ENCODE results near the gene CDH12. TPM values are rescaled to one million over a fixed set of nuclear protein-coding genes. Genes with fewer than 3 reads are reported as not detected.
"Not testable (repeated sequence)": the region's sequence is repeated elsewhere in the genome, so short reads cannot be mapped to it uniquely, and the experiment has no call there.

The CDH12 gene
- total and polyA plus RNA-seq, 4 experiments from 2014 or later, result not detected

DNA sequence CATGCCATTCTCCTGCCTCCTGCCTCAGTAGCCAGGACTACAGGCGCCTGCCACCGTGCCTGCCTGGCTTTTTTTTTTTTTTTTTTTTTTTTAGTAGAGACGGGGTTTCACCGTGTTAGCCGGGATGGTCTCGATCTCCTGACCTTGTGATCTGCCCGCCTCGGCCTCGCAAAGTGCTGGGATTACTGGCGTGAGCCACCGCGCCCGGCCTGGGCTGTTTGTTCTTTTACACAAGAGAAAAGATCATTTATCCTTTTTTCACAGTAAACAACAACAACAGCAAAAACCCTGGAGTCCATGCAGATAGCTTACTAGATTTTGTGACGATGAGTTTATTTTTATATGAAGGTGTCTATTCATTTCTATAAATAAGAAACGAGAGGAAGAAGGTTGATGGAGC, 538.1 kb downstream of the CDH12 start:
- H3K9me3 Mint-ChIP-seq, result peaks cover 3 to 25% (median 14%) of the 10 kb centered on the region in 8 donors
- H3K4me3 Mint-ChIP-seq; H3K36me3 ChIP-seq (ENCODE audit: insufficient read depth, low read length); H3K4me1 ChIP-seq (ENCODE audit: insufficient read depth, low read length); H3K27ac Mint-ChIP-seq; intact Hi-C loops (cut with micrococcal nuclease); H3K27me3 Mint-ChIP-seq; DNase-seq; H3K36me3 Mint-ChIP-seq; H3K4me1 Mint-ChIP-seq; H3K27ac ChIP-seq (ENCODE audit: low read depth, low read length); POLR2A ChIA-PET (ENCODE audit: partially characterized antibody); H3K4me3 ChIP-seq (ENCODE audit: low read length in 2 of 2); H3K9me3 ChIP-seq (ENCODE audit: control insufficient read depth in 1 of 2, low read length in 2 of 2); H3K27me3 ChIP-seq (ENCODE audit: insufficient read depth, low read length); CTCF ChIA-PET (ENCODE audit: partially characterized antibody): not testable (repeated sequence)

GRCh38 chr5:22314548-22314947, 538.6 kb downstream of the CDH12 start:
- no peak overlapping the region for H3K4me3 ChIP-seq (ENCODE audit: low read length in 2 of 2)
- no peak for DNase-seq
- no peaks in the 10 kb centered on the region for H3K9me3 ChIP-seq (ENCODE audit: control insufficient read depth in 1 of 2, low read length in 2 of 2)
- Mint-ChIP-seq H3K4me3 (no peak overlapping the region), H3K27ac (no peak overlapping the region), H3K36me3 (no peaks in the 10 kb centered on the region), H3K4me1 (no peaks in the 10 kb centered on the region), H3K27me3 (no peaks in the 10 kb centered on the region), H3K9me3 (peaks cover 3 to 25% (median 14%) of the 10 kb centered on the region in 8 donors)
- intact Hi-C loops (cut with micrococcal nuclease), result no loop called here
- H3K36me3 ChIP-seq (ENCODE audit: insufficient read depth, low read length), result no peaks in the 10 kb centered on the region
- H3K27ac ChIP-seq (ENCODE audit: low read depth, low read length), result no peak overlapping the region
- no peaks in the 10 kb centered on the region for H3K4me1 ChIP-seq (ENCODE audit: insufficient read depth, low read length)
- ChIA-PET POLR2A (ENCODE audit: partially characterized antibody) (no interaction called here), CTCF (ENCODE audit: partially characterized antibody) (no interaction called here)
- H3K27me3 ChIP-seq (ENCODE audit: insufficient read depth, low read length), result no peaks in the 10 kb centered on the region

DNA sequence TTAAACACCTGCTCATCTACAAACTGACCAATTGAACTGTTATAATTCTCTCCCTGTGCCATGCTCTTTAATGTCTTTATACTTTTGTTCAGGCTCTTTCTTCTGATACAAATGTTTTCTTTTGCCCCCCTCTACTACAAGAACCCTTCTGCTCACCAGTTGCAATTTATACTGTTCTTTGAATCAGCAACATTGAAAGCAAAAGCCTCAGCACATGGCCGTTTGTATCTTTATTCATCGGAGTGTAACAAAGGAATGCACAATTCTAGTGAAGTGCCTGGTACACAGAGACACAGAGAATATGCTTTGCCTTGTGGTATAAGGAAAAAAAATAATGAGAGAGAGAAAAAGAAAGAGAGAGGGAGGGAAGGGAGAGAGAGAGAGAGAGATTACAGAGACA, 547.1 kb downstream of the CDH12 start:
- ChIA-PET POLR2A (ENCODE audit: partially characterized antibody) (no interaction called here), CTCF (ENCODE audit: partially characterized antibody) (no interaction called here)
- no peak overlapping the region for H3K4me3 Mint-ChIP-seq
- Histone ChIP-seq H3K36me3 (ENCODE audit: insufficient read depth, low read length) (no peaks in the 10 kb centered on the region), H3K27ac (ENCODE audit: low read depth, low read length) (no peak overlapping the region), H3K4me1 (ENCODE audit: insufficient read depth, low read length) (no peaks in the 10 kb centered on the region), H3K27me3 (ENCODE audit: insufficient read depth, low read length) (no peaks in the 10 kb centered on the region), H3K9me3 (ENCODE audit: control insufficient read depth in 1 of 2, low read length in 2 of 2) (peaks cover 0 to 3% of the 10 kb centered on the region in 2 donors), H3K4me3 (ENCODE audit: low read length in 2 of 2) (no peak overlapping the region)
- no peaks in the 10 kb centered on the region for H3K4me1 Mint-ChIP-seq
- intact Hi-C loops (cut with micrococcal nuclease), result no loop called here
- H3K27ac Mint-ChIP-seq, result peak overlapping the region in 1 of 7 donors; percentile 6
- no peaks in the 10 kb centered on the region for H3K27me3 Mint-ChIP-seq
- no peak for DNase-seq
- H3K36me3 Mint-ChIP-seq, result no peaks in the 10 kb centered on the region
- peaks cover 0 to 8% (median 5%) of the 10 kb centered on the region in 8 donors for H3K9me3 Mint-ChIP-seq

GRCh38 chr5:22295832-22296231, 557.3 kb downstream of the CDH12 start:
- Mint-ChIP-seq H3K36me3 (no peaks in the 10 kb centered on the region), H3K9me3 (peaks cover 0 to 31% (median 18%) of the 10 kb centered on the region in 8 donors), H3K27me3 (no peaks in the 10 kb centered on the region), H3K4me1 (no peaks in the 10 kb centered on the region), H3K27ac (no peak overlapping the region), H3K4me3 (no peak overlapping the region)
- CTCF ChIA-PET (ENCODE audit: partially characterized antibody), result no interaction called here
- intact Hi-C loops (cut with micrococcal nuclease), result no loop called here
- POLR2A ChIA-PET (ENCODE audit: partially characterized antibody), result no interaction called here
- H3K4me1 ChIP-seq (ENCODE audit: insufficient read depth, low read length), result no peaks in the 10 kb centered on the region
- no peaks in the 10 kb centered on the region for H3K36me3 ChIP-seq (ENCODE audit: insufficient read depth, low read length)
- no peaks in the 10 kb centered on the region for H3K27me3 ChIP-seq (ENCODE audit: insufficient read depth, low read length)
- H3K27ac ChIP-seq (ENCODE audit: low read depth, low read length), result no peak overlapping the region
- H3K4me3 ChIP-seq (ENCODE audit: low read length in 2 of 2), result no peak overlapping the region
- no peak for DNase-seq
- H3K9me3 ChIP-seq (ENCODE audit: control insufficient read depth in 1 of 2, low read length in 2 of 2), result peaks cover 0 to 5% of the 10 kb centered on the region in 2 donors

- H3K4me3 Mint-ChIP-seq, result no peak overlapping the region
- no peak overlapping the region for H3K27ac Mint-ChIP-seq
- H3K9me3 Mint-ChIP-seq, result peaks cover 2 to 43% (median 20%) of the 10 kb centered on the region in 8 donors
- Histone ChIP-seq H3K4me3 (ENCODE audit: low read length in 2 of 2) (no peak overlapping the region), H3K36me3 (ENCODE audit: insufficient read depth, low read length) (no peaks in the 10 kb centered on the region), H3K4me1 (ENCODE audit: insufficient read depth, low read length) (no peaks in the 10 kb centered on the region), H3K27ac (ENCODE audit: low read depth, low read length) (no peak overlapping the region), H3K9me3 (ENCODE audit: control insufficient read depth in 1 of 2, low read length in 2 of 2) (peaks cover 0 to 10% of the 10 kb centered on the region in 2 donors), H3K27me3 (ENCODE audit: insufficient read depth, low read length) (no peaks in the 10 kb centered on the region)
- H3K36me3 Mint-ChIP-seq, result no peaks in the 10 kb centered on the region
- intact Hi-C loops (cut with micrococcal nuclease), result no loop called here
- H3K4me1 Mint-ChIP-seq, result no peaks in the 10 kb centered on the region
- CTCF ChIA-PET (ENCODE audit: partially characterized antibody), result no interaction called here
- no peak for DNase-seq
- H3K27me3 Mint-ChIP-seq, result no peaks in the 10 kb centered on the region
- POLR2A ChIA-PET (ENCODE audit: partially characterized antibody), result no interaction called here
Observed at GRCh38 chr5:22293147-22293546, 560.0 kb downstream of the CDH12 start.

GRCh38 chr5:22278164-22278563, 575.0 kb downstream of the CDH12 start:
- Mint-ChIP-seq H3K36me3 (no peaks in the 10 kb centered on the region), H3K9me3 (peaks cover 0 to 13% (median 8%) of the 10 kb centered on the region in 8 donors), H3K27me3 (no peaks in the 10 kb centered on the region), H3K4me1 (no peaks in the 10 kb centered on the region), H3K4me3 (no peak overlapping the region), H3K27ac (no peak overlapping the region)
- H3K4me3 ChIP-seq (ENCODE audit: low read length in 2 of 2), result no peak overlapping the region
- CTCF ChIA-PET (ENCODE audit: partially characterized antibody), result no interaction called here
- intact Hi-C loops (cut with micrococcal nuclease), result no loop called here
- POLR2A ChIA-PET (ENCODE audit: partially characterized antibody), result no interaction called here
- no peaks in the 10 kb centered on the region for H3K27me3 ChIP-seq (ENCODE audit: insufficient read depth, low read length)
- H3K36me3 ChIP-seq (ENCODE audit: insufficient read depth, low read length), result no peaks in the 10 kb centered on the region
- no peaks in the 10 kb centered on the region for H3K9me3 ChIP-seq (ENCODE audit: control insufficient read depth in 1 of 2, low read length in 2 of 2)
- no peaks in the 10 kb centered on the region for H3K4me1 ChIP-seq (ENCODE audit: insufficient read depth, low read length)
- DNase-seq, result no peak
- H3K27ac ChIP-seq (ENCODE audit: low read depth, low read length), result no peak overlapping the region

- intact Hi-C loops (cut with micrococcal nuclease), result no loop called here
- CTCF ChIA-PET (ENCODE audit: partially characterized antibody), result no interaction called here
- Histone ChIP-seq H3K4me1 (ENCODE audit: insufficient read depth, low read length) (no peaks in the 10 kb centered on the region), H3K36me3 (ENCODE audit: insufficient read depth, low read length) (no peaks in the 10 kb centered on the region), H3K27me3 (ENCODE audit: insufficient read depth, low read length) (no peaks in the 10 kb centered on the region), H3K9me3 (ENCODE audit: control insufficient read depth in 1 of 2, low read length in 2 of 2) (no peaks in the 10 kb centered on the region), H3K4me3 (ENCODE audit: low read length in 2 of 2) (no peak overlapping the region), H3K27ac (ENCODE audit: low read depth, low read length) (no peak overlapping the region)
- no peaks in the 10 kb centered on the region for H3K36me3 Mint-ChIP-seq
- POLR2A ChIA-PET (ENCODE audit: partially characterized antibody), result no interaction called here
- no peak overlapping the region for H3K4me3 Mint-ChIP-seq
- H3K4me1 Mint-ChIP-seq, result no peaks in the 10 kb centered on the region
- no peak for DNase-seq
- no peak overlapping the region for H3K27ac Mint-ChIP-seq
- no peaks in the 10 kb centered on the region for H3K27me3 Mint-ChIP-seq
- peaks cover 0 to 18% (median 10%) of the 10 kb centered on the region in 8 donors for H3K9me3 Mint-ChIP-seq
Observed at GRCh38 chr5:22277006-22277405, 576.1 kb downstream of the CDH12 start.

- H3K4me3 Mint-ChIP-seq; intact Hi-C loops (cut with micrococcal nuclease); H3K27me3 Mint-ChIP-seq; POLR2A ChIA-PET (ENCODE audit: partially characterized antibody); DNase-seq; H3K27me3 ChIP-seq (ENCODE audit: insufficient read depth, low read length); H3K9me3 ChIP-seq (ENCODE audit: control insufficient read depth in 1 of 2, low read length in 2 of 2); H3K27ac Mint-ChIP-seq; H3K4me1 Mint-ChIP-seq; H3K4me3 ChIP-seq (ENCODE audit: low read length in 2 of 2); H3K27ac ChIP-seq (ENCODE audit: low read depth, low read length); H3K36me3 ChIP-seq (ENCODE audit: insufficient read depth, low read length); H3K36me3 Mint-ChIP-seq; H3K4me1 ChIP-seq (ENCODE audit: insufficient read depth, low read length); CTCF ChIA-PET (ENCODE audit: partially characterized antibody): not testable (repeated sequence)
- peaks cover 0 to 18% (median 4%) of the 10 kb centered on the region in 8 donors for H3K9me3 Mint-ChIP-seq
Observed at GRCh38 chr5:22265855-22266254, 587.3 kb downstream of the CDH12 start.
